PC-9 (cell line): ENCODE data around the gene LCOR.

ENCODE experiments used
- CTCF ChIP-seq: fragments of 200-600 bp; sonication (generic); conservative IDR thresholded peaks from 2 replicates; pipeline ENCODE4 v1.6.1; 2017; ENCODE audit warnings: mixed run types, antibody characterized with exemption, mild to moderate bottlenecking, moderate library complexity
- EZH2 ChIP-seq: fragments of 200-600 bp; sonication (generic); IDR thresholded peaks from 2 replicates; pipeline ENCODE4 v1.8.0; 2017; ENCODE audit warnings: antibody characterized with exemption, low read depth

GRCh38 chr10:96860631-96861277, 28.7 kb downstream of the LCOR start:
- TF ChIP-seq CTCF (no peak), EZH2 (no peak)
